Activated CD4-positive, alpha-beta T cell treated with anti-CD3 and anti-CD28 coated beads, Interleukin-2, Interleukin-4, amounts not matched to agents 100 ng/mL and 50 ng/mL, durations not matched to agents 16 hours and 8 hours (primary cell): ENCODE measurements around the gene TJAP1.

Experiments used
- DNase-seq: peaks from one replicate; pipeline ENCODE4 v3.0.0-alpha.2; 2020; ENCODE audit warnings: low spot score

Gene TJAP1

DNA sequence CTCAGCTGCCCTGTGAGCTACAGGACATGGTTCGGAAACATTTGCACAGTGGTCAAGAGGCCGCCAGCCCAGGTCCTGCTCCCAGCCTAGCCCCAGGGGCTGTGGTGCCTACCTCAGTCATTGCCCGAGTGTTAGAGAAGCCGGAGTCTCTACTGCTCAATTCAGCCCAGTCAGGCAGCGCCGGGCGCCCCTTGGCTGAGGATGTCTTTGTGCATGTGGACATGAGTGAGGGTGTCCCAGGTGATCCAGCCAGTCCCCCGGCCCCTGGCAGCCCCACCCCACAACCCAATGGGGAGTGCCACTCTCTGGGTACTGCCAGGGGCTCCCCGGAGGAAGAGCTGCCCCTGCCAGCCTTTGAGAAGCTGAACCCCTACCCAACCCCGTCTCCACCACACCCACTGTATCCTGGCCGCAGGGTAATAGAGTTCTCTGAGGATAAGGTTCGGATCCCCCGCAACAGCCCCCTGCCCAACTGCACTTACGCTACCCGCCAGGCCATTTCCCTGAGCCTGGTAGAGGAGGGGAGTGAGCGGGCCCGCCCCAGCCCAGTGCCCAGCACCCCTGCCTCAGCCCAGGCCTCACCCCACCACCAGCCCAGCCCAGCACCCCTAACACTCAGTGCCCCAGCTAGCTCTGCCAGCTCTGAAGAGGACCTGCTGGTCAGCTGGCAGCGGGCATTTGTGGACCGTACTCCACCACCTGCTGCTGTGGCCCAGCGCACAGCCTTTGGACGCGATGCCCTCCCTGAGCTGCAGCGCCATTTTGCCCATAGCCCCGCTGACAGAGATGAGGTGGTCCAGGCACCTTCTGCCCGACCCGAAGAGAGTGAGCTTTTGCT lies 27.6 kb downstream of the TJAP1 start:
- no peak for DNase-seq

DNA sequence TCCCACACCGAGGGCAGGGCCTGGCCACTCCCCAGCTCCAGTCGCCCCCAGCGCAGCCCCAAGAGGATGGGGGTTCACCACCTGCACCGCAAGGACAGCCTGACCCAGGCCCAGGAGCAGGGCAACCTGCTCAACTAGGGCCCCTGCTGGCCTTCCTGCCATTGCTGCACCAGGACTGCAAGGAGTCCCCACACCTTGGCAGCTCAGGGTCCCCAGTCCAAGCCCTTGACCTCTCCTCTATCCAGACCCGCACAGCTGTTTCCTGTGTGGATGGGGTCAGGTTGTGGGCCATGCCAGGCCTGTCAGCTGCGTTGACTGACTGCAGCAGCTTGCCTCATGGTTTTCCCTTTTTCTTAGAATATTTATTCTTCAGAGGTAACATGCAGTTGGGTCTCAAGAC lies 28.3 kb downstream of the TJAP1 start:
- no peak for DNase-seq

DNA sequence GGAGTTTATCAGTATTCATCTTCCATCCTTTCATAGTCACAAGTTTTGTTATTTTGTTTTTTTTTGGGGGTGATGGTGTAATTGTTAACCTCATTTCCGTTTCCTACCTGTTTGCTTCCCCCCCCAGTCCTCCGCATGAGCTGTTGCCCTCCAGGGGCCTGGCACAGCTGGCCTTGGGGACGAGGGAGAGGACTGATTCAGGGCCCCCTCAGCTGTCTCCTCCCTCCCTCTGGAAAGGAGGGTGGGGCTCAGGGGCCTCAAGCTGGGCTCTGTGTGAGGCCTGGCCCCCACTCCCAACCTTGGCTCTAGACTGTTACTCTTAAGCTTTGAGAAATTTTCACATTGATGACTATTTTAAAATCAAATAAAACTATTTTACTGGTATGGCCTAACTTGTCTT lies 28.8 kb downstream of the TJAP1 start:
- no peak for DNase-seq

DNA sequence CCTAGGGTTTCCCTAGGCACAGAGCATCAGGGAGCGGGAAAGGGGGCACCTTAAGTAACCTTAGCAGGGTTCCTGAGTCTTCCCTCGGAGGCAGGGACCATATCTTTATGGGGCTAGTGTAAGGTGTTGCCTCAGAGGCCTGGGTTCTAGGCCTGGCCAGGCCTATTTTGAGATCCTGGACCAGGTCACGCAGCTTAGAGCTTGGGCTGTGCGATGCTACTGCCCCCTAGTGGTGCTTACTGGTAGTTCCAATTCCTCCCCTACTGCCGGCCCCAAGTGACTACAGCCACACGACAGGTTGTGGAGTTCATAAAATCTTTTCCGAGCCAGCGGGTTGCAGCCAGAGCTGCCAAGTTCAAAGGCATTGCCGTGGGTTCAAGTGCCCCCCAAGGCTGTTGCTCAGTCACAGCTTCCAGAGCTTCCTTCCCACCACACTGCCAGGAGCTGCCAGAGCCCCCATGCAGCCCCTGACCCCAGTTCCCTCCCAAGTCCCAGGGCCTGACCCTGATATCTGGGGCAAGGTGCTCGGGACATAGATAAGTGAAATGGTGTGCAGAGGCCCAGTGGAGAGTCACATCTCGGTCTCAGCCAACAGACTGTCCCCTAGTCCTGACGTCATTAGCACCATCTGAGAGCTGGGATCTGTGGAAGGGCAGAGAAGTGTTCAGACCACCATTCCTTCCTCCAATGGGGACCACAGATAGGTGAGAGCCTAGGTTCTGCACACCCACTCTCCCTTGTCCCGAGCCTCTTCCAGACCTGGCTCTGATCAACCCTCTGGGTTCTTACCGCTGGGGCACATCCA lies 29.5 kb downstream of the TJAP1 start:
- DNase-seq, result peak; percentile 86

DNA sequence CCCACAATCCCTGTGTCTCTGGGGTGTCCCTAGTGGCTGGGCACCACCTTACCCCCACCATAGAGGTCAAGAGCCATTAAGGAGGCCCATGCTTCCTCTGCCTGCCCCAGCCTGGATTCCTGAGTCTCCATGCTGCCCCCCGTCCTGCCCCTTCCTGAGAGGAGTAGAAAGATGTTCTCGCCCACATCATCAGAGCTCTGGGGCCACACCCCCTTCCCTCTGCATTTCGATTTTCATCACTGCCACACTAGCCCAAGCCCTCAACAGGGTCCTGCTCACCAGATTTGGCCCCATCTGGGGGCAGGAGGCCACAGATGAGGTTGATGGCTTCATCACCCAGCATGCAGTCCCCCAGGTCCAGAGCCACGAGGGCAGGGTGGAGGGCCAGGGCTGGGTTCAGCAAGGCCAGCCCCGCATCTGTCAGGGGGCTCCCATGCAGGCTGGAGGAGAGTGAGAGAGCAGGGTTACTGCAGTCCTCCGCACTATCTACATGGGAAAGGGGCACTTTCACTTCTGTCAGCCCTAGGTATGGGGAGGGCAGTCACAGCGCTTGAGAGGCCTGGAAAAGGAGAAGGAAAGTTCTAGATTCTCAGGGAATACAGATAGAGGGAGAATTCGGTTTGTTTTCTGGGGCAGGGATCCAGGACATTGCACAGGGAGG lies 31.2 kb downstream of the TJAP1 start:
- no peak for DNase-seq

DNA sequence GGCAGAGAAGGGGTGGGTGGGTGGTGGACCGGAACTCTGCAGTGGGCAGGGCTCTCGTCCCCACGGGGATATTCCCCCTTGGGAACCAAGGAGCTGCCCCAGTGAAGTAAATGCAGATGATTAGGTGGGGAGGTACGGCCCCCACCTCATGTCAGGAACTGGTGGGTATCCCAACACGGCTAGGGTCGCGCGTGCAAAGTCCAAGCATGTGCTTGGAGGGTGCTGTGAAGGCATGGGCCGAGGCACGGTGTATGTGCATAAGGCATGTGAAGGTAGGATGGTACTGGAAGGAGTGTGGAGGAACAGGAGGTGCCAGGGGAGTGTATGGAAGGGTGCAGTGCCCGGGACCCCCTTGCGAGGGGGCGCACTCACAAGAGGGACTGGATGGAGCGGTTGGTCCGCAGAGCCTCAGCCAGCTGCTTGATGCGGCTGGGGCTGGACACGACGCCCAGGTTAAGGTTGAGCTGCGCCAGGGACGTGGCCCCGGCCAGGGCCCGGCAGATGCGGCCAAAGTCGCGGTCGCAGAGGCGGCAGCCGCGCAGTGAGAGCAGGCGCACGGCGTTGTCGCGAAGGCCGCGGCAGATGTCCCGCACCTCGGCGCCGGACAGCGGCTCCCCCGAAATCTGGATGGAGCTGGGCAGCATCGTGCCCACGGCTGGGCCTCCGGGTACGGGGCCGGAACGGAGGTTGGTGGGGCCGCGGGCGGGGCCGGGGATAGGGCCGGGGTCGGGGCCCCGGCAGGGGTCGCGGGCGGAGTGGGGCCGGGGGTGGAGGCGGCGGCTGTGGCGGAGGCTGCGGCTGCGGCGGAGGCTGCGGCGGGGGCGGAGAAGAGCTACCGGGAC lies 32.0 kb downstream of the TJAP1 start:
- no peak for DNase-seq

DNA sequence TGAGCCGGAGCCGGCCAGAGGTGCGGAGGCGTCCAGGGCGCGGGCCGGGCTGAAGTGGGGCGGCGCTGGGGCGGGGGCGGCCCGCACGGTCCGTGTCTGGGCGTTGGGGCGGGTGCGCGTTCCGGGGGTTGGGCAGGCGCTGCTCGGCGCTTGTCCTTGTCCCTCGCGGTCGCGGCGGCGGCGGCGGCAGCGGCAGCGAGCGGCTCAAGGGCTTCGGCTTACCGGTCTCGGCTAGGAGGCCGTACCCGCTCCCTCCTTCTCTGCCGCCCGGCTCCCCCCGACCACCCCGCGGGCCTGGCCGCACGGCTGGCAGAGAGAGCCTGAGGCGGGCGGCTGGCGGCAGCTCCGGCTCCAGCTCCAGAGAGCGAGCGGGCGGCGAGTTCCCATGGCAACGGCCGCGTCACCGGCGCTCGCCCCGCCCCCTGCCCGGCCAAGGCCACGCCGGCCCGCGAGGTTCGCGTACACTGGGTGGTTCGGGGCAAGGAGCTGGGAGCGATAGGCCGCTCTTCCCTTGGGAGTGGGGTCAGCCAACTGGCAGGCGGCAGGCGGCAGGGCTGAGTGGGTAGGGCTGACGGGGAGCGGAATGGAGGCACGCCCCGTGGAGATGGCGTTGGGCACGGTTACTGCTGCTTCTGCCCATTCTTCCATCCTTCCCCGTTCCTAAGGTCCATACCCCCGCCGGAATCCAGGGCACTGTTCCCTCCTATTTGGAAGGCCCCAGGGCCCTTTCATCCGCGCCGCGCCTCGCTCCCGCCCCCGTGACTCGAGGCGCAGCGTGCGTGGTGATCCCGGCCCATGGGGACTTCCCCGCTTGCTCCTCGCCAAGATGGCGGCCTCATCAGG lies 32.8 kb downstream of the TJAP1 start, which contains the start of gene LRRC73:
TSS of gene LRRC73 (minus strand) at position 363 of the 843 bp plus-strand sequence. CDS start 561 bp downstream, outside the sequence.
- peak; percentile 74 for DNase-seq

DNA sequence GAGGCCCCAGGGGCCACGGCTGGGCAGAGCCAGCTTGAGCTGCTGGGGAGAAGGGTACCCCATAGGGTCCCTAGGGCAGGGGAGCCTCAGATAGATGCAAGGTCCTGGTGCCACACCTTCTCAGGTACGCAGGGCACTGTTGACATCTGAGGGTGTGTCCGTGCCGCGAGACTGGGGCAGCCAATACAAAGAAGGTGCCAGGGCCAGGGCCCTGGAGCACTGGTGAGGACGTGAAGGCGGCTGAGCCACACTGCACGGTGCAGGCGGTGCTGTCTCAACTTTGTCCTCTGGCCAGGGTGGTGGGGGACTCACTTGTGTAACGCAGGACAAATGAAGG lies 33.4 kb downstream of the TJAP1 start:
- DNase-seq, result no peak

DNA sequence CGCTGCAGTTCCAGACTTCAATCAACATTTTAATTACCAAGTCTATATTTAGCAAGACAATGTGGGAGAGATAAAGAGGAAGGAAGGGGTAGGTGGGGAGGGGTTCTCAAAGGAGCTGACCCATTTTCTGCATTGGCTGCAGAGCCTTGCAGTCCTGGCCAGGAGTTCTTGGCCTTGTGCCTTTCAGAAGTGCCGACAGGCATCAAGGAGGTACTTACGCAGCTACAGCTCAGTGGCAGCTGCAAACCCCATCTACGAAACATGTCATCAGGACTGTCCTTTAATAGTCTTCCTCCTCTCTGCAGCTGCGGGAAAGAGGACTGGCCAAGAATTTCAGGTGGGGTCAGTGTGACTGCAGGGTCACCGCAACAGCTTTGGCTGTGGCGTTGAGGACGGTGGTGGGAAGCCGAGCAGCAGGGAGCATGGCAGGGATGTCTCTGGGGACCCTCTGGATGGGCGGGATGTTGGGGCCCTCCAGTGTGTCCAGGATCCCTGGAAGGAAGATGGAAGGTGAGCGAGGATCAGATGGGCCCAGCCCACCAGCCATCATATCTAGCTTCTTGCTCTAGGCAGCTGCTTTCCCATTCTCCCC lies 34.5 kb downstream of the TJAP1 start:
- DNase-seq, result no peak

DNA sequence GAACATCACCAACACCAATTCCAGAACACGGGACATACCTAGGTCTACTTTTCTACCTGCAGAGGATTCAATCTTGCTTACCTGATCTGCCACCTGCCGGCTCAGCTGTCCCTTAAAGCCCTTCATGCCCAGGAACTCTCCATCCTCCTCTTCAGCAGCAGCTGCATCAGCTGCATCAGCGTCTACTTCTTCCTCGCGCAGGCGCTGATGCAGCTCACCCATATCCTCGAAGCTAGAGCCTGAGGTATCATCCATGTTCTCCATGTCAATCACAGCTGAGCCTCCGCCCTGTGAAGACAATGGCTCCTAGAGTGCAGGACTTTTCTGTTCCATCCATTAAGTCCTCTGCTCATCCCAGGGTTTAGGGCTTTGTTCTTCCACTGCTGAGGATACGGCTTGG lies 38.4 kb downstream of the TJAP1 start:
- no peak for DNase-seq

DNA sequence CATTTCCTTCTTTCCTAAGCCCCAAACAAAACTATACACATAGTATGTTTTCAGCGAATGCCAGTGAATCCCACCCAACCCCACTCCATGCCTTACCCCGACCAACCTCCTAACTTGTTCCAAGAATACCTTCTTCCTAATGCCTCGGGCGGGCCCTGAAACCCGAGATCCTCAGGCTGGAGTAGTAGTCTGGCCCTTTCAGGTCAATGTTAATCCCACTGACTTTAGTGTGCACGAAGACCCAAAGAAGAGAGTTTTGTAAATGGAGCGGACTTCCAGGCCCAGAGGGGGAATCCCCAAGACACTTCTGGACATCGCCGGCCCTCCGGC lies 39.0 kb downstream of the TJAP1 start:
- no peak for DNase-seq

DNA sequence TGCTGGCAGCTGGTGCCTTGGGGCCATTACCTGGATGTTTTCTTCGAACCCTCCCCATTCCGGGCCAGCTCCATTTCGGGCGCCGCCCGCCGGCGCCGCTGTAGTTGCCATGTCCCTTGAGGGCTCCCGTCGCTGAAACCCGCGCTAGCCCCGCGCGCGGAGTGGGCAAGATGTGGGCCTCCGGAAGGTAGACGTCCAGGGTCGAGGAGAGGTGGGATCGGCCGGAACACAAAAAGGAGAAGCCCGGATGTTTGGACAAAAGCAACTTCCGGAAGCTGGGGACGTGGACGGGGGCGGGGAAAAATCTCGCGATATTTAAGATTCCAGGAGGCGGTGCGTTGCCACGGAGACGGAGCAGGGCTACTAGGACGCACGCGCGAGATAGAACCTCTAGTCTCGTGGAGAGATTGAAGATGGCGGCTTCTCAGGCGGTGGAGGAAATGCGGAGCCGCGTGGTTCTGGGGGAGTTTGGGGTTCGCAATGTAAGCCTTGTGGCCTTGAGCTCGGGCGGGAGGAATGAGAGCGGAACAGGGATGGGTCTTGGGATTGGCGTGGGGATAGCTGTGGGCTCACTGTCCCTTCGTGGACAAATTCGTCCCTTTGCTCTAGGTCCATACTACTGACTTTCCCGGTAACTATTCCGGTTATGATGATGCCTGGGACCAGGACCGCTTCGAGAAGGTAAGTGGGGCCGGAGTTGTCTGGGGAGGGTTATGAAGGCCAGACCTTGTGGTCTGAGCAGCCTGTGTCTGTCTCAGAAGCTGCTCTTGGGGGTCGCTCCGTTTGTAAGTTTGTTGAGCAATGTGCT lies 39.5 kb downstream of the TJAP1 start, which contains the start of the genes POLR1C and YIPF3:
TSS of gene POLR1C (plus strand) at position 393 of the 808 bp plus-strand sequence. CDS start at position 414, 21 bp downstream.
TSS of gene YIPF3 (minus strand) at position 230 of the 808 bp plus-strand sequence. CDS start at position 111, 119 bp downstream.
- DNase-seq, result peak; percentile 99

DNA sequence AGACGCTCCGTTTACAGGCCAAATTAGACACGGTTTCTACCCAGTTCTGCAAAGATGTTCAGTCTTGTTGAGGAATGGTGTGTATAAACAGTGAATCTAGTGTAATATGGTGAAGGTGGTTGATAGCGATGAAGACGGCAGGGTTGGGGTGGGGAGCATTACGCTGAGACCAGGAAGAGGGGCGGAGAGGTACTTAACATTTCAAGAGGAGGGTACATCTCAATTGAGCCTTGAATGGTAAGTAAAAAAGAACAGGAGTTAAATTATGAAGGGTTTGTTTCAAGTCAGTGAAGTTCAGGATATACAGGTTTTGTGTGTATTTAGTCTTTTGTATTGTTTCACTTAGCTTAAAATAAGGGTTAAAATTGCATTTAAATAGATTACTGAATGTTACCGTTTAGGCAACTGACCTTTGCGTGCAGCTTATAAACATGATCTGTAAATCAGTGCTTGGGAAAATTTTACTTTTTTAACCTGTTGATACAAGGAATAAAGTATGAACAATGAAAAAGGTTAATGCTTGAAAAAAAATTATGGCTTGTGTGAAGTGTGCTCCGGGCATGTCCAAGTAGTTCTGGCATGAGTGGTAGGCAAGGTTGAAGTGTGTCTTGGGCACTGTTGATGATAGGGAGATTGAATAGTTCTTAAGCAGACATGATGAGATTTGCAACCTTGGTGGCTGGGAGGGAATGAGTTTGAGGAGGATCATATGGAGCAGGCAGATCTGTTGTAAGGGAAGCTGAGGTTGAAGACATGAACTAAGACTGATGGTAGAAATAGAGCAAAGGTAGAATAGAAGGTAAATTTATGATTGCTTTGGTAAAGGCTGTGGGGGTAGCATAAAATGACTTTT lies 40.4 kb downstream of the TJAP1 start:
- DNase-seq, result no peak

DNA sequence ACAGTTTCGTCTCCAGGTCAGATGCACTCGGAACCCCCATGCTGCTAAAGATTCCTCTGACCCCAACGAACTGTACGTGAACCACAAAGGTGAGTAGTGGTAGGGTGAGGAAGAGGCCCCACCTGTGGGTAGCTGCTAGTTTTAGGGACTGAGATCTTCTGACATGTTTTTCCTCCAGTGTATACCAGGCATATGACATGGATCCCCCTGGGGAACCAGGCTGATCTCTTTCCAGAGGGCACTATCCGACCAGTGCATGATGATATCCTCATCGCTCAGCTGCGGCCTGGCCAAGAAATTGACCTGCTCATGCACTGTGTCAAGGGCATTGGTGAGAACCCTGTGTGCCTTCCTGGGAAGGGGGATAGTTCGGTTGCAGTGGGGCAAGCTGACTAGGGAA lies 42.7 kb downstream of the TJAP1 start:
- DNase-seq, result no peak

DNA sequence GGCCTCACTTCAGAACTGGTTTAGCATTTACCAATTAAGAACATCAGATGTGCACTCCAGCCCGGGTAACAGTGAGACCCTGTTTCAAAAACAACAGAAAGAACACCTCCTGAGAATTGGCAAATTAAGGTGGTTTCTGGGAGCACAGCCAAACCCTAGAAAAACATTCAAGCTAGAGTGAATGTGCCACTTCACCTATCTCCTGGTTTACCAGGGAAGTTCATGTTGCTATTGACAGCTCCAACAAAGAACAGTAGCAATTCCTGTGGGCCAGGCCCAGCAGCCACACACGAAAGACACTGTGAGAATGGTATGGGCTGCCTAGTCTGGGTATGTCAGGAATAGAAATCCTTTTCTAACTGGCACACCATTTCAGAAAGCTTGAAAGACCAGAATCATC lies 44.5 kb downstream of the TJAP1 start:
- no peak for DNase-seq

DNA sequence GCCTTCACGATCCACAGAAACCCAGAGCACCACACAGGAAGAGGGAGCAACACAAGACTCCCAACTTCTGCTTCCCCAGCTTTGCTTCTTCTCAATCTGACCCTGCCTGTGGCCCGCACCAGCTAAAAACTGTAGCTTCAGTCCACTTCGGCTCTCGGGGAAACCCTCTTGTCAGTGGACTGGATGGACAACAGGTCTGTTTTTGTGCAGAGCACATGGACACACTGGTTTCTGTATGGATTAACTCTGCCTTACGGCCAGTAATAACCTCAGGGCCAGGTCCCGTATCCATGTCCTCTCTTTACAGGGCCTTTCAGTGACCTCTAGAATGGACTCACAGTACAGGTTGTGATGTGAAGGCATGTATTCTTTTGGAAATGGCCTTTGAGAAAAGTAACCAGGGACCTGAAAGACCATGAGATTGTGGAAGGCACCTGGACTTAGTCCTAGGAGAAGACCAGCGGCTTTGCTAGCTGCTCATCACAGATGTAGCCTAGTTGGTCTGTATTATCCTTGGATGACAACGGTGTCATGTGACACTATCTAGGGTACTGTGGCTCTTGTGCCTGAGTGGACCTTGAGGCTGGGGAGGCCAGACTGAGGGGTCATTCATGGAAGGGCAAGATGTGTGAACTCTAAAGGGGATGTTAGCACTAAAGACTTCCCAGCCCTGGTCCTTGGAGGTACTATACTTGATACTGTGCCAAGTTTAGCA lies 45.3 kb downstream of the TJAP1 start:
- no peak for DNase-seq

DNA sequence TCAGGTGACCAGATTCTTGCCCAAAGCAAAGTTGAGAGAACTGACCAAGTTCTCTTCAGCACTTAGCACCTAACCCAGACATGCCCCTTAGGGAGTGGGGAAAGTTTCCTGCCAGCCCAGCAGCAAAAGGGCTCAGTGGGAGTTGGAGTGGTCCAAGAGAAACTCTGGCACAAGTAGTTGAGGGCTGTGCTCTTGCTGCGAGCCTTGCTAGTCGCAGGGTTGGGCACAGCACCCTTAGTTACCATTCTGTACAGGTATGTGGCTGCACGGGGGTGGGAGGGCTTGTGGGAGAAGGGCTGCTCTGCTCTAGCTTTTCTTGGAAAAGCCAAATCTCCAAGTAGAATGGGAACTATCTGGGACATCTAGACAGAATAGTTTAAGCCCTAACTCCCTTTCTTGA lies 45.9 kb downstream of the TJAP1 start:
- DNase-seq, result no peak

DNA sequence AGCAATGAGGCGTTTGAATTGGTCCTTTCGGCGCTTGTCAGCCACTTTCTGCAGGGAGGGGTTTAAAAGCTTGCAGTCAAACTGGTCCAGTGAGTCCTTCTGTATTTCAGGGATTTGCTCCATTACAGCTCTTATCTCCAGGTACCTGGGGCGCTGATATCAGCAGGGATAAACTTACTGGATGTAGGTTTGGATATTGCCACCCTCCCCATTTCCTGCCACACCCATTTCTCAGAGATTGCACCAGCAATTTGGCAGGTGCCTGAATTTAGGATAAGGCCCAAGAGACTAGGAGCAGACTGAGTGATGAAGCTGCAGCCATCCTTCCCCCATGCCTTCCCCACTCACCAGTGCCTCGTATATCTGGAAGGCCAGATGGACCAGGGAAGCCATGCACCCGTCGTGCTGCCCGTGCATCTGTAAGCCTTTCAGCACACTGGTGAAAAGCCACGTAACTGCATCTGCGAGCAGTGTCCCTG lies 47.2 kb downstream of the TJAP1 start:
- DNase-seq, result no peak
